Measurements from ENCODE around the gene CIB1.

Gene CIB1

GRCh38 chr15:90225047-90225446 is 8.7 kb downstream of the CIB1 start:
- no peak overlapping the region for H3K9ac ChIP-seq (ENCODE audit: low read length)

GRCh38 chr15:90223441-90224165 is 10.1 kb downstream of the CIB1 start:
- Histone ChIP-seq H3K9me3 (ENCODE audit: control insufficient read depth, low read length) (no peaks in the 10 kb centered on the region), H3K36me3 (ENCODE audit: control insufficient read depth, insufficient read depth, low read length) (peaks cover 6% of the 10 kb centered on the region), H3K4me3 (ENCODE audit: low read length) (no peak overlapping the region), H3K9ac (ENCODE audit: low read length) (no peak overlapping the region), H3K27me3 (ENCODE audit: control insufficient read depth, insufficient read depth, low read length) (no peaks in the 10 kb centered on the region), H3K4me1 (ENCODE audit: control insufficient read depth, insufficient read depth, low read length) (peaks cover 13% of the 10 kb centered on the region)

More at GRCh38 chr15:90225047-90225446, 8.7 kb downstream of the CIB1 start:
- Histone ChIP-seq H3K4me3 (ENCODE audit: low read length) (no peak overlapping the region), H3K4me1 (ENCODE audit: control insufficient read depth, insufficient read depth, low read length) (peaks cover 15% of the 10 kb centered on the region), H3K9me3 (ENCODE audit: control insufficient read depth, low read length) (no peaks in the 10 kb centered on the region), H3K36me3 (ENCODE audit: control insufficient read depth, insufficient read depth, low read length) (peaks cover 13% of the 10 kb centered on the region), H3K27me3 (ENCODE audit: control insufficient read depth, insufficient read depth, low read length) (no peaks in the 10 kb centered on the region)

- Histone ChIP-seq H3K4me3 (ENCODE audit: low read length) (no peak overlapping the region), H3K9me3 (ENCODE audit: control insufficient read depth, low read length) (no peaks in the 10 kb centered on the region), H3K27me3 (ENCODE audit: control insufficient read depth, insufficient read depth, low read length) (no peaks in the 10 kb centered on the region), H3K36me3 (ENCODE audit: control insufficient read depth, insufficient read depth, low read length) (peaks cover 5% of the 10 kb centered on the region), H3K4me1 (ENCODE audit: control insufficient read depth, insufficient read depth, low read length) (peaks cover 13% of the 10 kb centered on the region), H3K9ac (ENCODE audit: low read length) (no peak overlapping the region)
Measured at GRCh38 chr15:90222547-90222946, 11.2 kb downstream of the CIB1 start.

- Histone ChIP-seq H3K4me1 (ENCODE audit: control insufficient read depth, insufficient read depth, low read length) (peaks cover 13% of the 10 kb centered on the region), H3K36me3 (ENCODE audit: control insufficient read depth, insufficient read depth, low read length) (peaks cover 5% of the 10 kb centered on the region), H3K4me3 (ENCODE audit: low read length) (no peak overlapping the region), H3K9me3 (ENCODE audit: control insufficient read depth, low read length) (no peaks in the 10 kb centered on the region), H3K9ac (ENCODE audit: low read length) (peak overlapping the region; percentile 47), H3K27me3 (ENCODE audit: control insufficient read depth, insufficient read depth, low read length) (no peaks in the 10 kb centered on the region)
Measured at GRCh38 chr15:90221246-90221900, 12.4 kb downstream of the CIB1 start.

- H3K9me3 ChIP-seq (ENCODE audit: control insufficient read depth, low read length): no peaks in the 10 kb centered on the region
- no peak overlapping the region for H3K9ac ChIP-seq (ENCODE audit: low read length)
- H3K4me1 ChIP-seq (ENCODE audit: control insufficient read depth, insufficient read depth, low read length): peaks cover 17% of the 10 kb centered on the region
- H3K27me3 ChIP-seq (ENCODE audit: control insufficient read depth, insufficient read depth, low read length): no peaks in the 10 kb centered on the region
- H3K4me3 ChIP-seq (ENCODE audit: low read length): no peak overlapping the region
- H3K36me3 ChIP-seq (ENCODE audit: control insufficient read depth, insufficient read depth, low read length): peaks cover 5% of the 10 kb centered on the region
Measured at GRCh38 chr15:90219421-90220141, 14.2 kb downstream of the CIB1 start.

GRCh38 chr15:90217671-90218394 is 15.9 kb downstream of the CIB1 start:
- Histone ChIP-seq H3K9ac (ENCODE audit: low read length) (no peak overlapping the region), H3K36me3 (ENCODE audit: control insufficient read depth, insufficient read depth, low read length) (no peaks in the 10 kb centered on the region), H3K9me3 (ENCODE audit: control insufficient read depth, low read length) (no peaks in the 10 kb centered on the region), H3K27me3 (ENCODE audit: control insufficient read depth, insufficient read depth, low read length) (no peaks in the 10 kb centered on the region), H3K4me1 (ENCODE audit: control insufficient read depth, insufficient read depth, low read length) (peaks cover 31% of the 10 kb centered on the region), H3K4me3 (ENCODE audit: low read length) (no peak overlapping the region)

- no peaks in the 10 kb centered on the region for H3K36me3 ChIP-seq (ENCODE audit: control insufficient read depth, insufficient read depth, low read length)
- H3K4me1 ChIP-seq (ENCODE audit: control insufficient read depth, insufficient read depth, low read length): peaks cover 54% of the 10 kb centered on the region
- no peak overlapping the region for H3K4me3 ChIP-seq (ENCODE audit: low read length)
- H3K9me3 ChIP-seq (ENCODE audit: control insufficient read depth, low read length): no peaks in the 10 kb centered on the region
- no peaks in the 10 kb centered on the region for H3K27me3 ChIP-seq (ENCODE audit: control insufficient read depth, insufficient read depth, low read length)
- H3K9ac ChIP-seq (ENCODE audit: low read length): no peak overlapping the region
Measured at GRCh38 chr15:90214553-90215196, 19.1 kb downstream of the CIB1 start.

- no peak overlapping the region for H3K4me3 ChIP-seq (ENCODE audit: low read length)
- no peaks in the 10 kb centered on the region for H3K36me3 ChIP-seq (ENCODE audit: control insufficient read depth, insufficient read depth, low read length)
- peaks cover 53% of the 10 kb centered on the region for H3K4me1 ChIP-seq (ENCODE audit: control insufficient read depth, insufficient read depth, low read length)
- no peaks in the 10 kb centered on the region for H3K27me3 ChIP-seq (ENCODE audit: control insufficient read depth, insufficient read depth, low read length)
- H3K9ac ChIP-seq (ENCODE audit: low read length): peak overlapping the region; percentile 86
- H3K9me3 ChIP-seq (ENCODE audit: control insufficient read depth, low read length): no peaks in the 10 kb centered on the region
Measured at GRCh38 chr15:90213818-90214204, 19.9 kb downstream of the CIB1 start.

GRCh38 chr15:90213122-90213817 is 20.5 kb downstream of the CIB1 start:
- no peak overlapping the region for H3K4me3 ChIP-seq (ENCODE audit: low read length)
- H3K27me3 ChIP-seq (ENCODE audit: control insufficient read depth, insufficient read depth, low read length): no peaks in the 10 kb centered on the region
- peaks cover 53% of the 10 kb centered on the region for H3K4me1 ChIP-seq (ENCODE audit: control insufficient read depth, insufficient read depth, low read length)
- H3K9ac ChIP-seq (ENCODE audit: low read length): peak overlapping the region; percentile 86
- H3K9me3 ChIP-seq (ENCODE audit: control insufficient read depth, low read length): no peaks in the 10 kb centered on the region
- H3K36me3 ChIP-seq (ENCODE audit: control insufficient read depth, insufficient read depth, low read length): no peaks in the 10 kb centered on the region

- no peaks in the 10 kb centered on the region for H3K36me3 ChIP-seq (ENCODE audit: control insufficient read depth, insufficient read depth, low read length)
- H3K27me3 ChIP-seq (ENCODE audit: control insufficient read depth, insufficient read depth, low read length): no peaks in the 10 kb centered on the region
- no peaks in the 10 kb centered on the region for H3K9me3 ChIP-seq (ENCODE audit: control insufficient read depth, low read length)
- peak overlapping the region; percentile 18 for H3K4me3 ChIP-seq (ENCODE audit: low read length)
- peaks cover 53% of the 10 kb centered on the region for H3K4me1 ChIP-seq (ENCODE audit: control insufficient read depth, insufficient read depth, low read length)
- peak overlapping the region; percentile 86 for H3K9ac ChIP-seq (ENCODE audit: low read length)
Measured at GRCh38 chr15:90212221-90213098, 21.3 kb downstream of the CIB1 start.

Data from mucosa of stomach (tissue), 1 donor.